ENCODE measurements around the gene DDI2. TPM values are rescaled to one million over a fixed set of nuclear protein-coding genes. Genes with fewer than 3 reads are reported as not detected.

DDI2 gene
- total and polyA plus RNA-seq, 9 of the 15 experiments (the other 6 are each of a cell fraction or from before 2014, with no cell fraction given) = 6.5 to 48.4 (median 21.2) TPM

- BruUV-seq (replicated peaks) = no TSS peak
- H3K4me1 ChIP-seq (replicated peaks in 1 of 2; ENCODE audit: control insufficient read depth in 2 of 2, insufficient read depth in 2 of 2, low read length in 2 of 2) = peaks cover 26 to 70% of the 10 kb centered on the region in 2 experiments
- H3K79me2 ChIP-seq (ENCODE audit: control insufficient read depth, insufficient read depth, low read length) = peaks cover 100% of the 10 kb centered on the region
- H3K36me3 ChIP-seq (ENCODE audit: control insufficient read depth, insufficient read depth, low read length) = peaks cover 63% of the 10 kb centered on the region
- no peak overlapping the region for H3K4me3 ChIP-seq
- H4K20me1 ChIP-seq (replicated peaks; ENCODE audit: control insufficient read depth, insufficient read depth, low read length) = 0 out of 2 replicates have a peak, but pooled peaks cover 4% of the 10 kb centered on the region
- FAIRE-seq = no peak
- H3K9me1 ChIP-seq (ENCODE audit: control insufficient read depth, insufficient read depth, low read length) = no peaks in the 10 kb centered on the region
- no peak for ATAC-seq
- no peaks in the 10 kb centered on the region for H3K9me3 ChIP-seq (replicated peaks; ENCODE audit: control insufficient read depth, insufficient read depth, low read depth, low read length)
- no peak overlapping the region for H3K27ac ChIP-seq (ENCODE audit: extremely low read depth, low read depth, low read length)
- no peak overlapping the region for H3K9ac ChIP-seq (ENCODE audit: insufficient read depth in 1 of 2, low read depth in 2 of 2, low read length in 2 of 2)
- WGBS (ENCODE audit: insufficient coverage, low coverage, missing lambda C conversion rate) = 91% methylated on average over 6 of the region's 6 CpGs
- no peak overlapping the region for H3K4me2 ChIP-seq (ENCODE audit: insufficient read depth, low read length)
- in situ Hi-C loops (cut with MboI) = no loop called here
- ChIA-PET POLR2A (no interaction called here), CTCF (ENCODE audit: low intra/inter-chr PET ratio) (interaction anchor here (0.6 kb wide), 1 partner anchor 29 kb away, joined by 3 read pairs; no protein-coding TSS in a partner anchor)
- no peak for DNase-seq (ENCODE audit: extremely low read depth in 1 of 4, low spot score in 3 of 4)
- H3K27me3 ChIP-seq (ENCODE audit: control insufficient read depth in 2 of 2, insufficient read depth in 2 of 2, low read length in 2 of 2) = no peaks in the 10 kb centered on the region
- no peak overlapping the region for H2AFZ ChIP-seq (ENCODE audit: low read depth, low read length)
- TF ChIP-seq RBM25 (IDR thresholded peaks at IDR 0.05; ENCODE audit: low read depth, low read length, severe bottlenecking) (peak; percentile 58), NR1H2 (CRISPR knock-in tag; IDR thresholded peaks at IDR 0.05) (no peak), ZNF121 (CRISPR knock-in tag; conservative IDR thresholded peaks at IDR 0.05) (peak; percentile 57; the same call in 1 of the 2 replicates)
- intact Hi-C loops (cut with micrococcal nuclease) = loop anchor here (5.0 kb wide), 1 partner anchor 81 kb away; no protein-coding TSS in a partner anchor
Measured at GRCh38 chr1:15623435-15623834, 6.2 kb downstream of the DDI2 start.

- Histone ChIP-seq H2AFZ (ENCODE audit: low read depth, low read length) (no peak overlapping the region), H3K9ac (ENCODE audit: insufficient read depth in 1 of 2, low read depth in 2 of 2, low read length in 2 of 2) (no peak overlapping the region), H3K36me3 (ENCODE audit: control insufficient read depth, insufficient read depth, low read length) (peaks cover 71% of the 10 kb centered on the region), H4K20me1 (replicated peaks; ENCODE audit: control insufficient read depth, insufficient read depth, low read length) (0 out of 2 replicates have a peak, but pooled peaks cover 4% of the 10 kb centered on the region), H3K9me3 (replicated peaks; ENCODE audit: control insufficient read depth, insufficient read depth, low read depth, low read length) (no peaks in the 10 kb centered on the region), H3K9me1 (ENCODE audit: control insufficient read depth, insufficient read depth, low read length) (no peaks in the 10 kb centered on the region), H3K27me3 (ENCODE audit: control insufficient read depth in 2 of 2, insufficient read depth in 2 of 2, low read length in 2 of 2) (no peaks in the 10 kb centered on the region), H3K27ac (ENCODE audit: extremely low read depth, low read depth, low read length) (no peak overlapping the region), H3K4me2 (ENCODE audit: insufficient read depth, low read length) (peak overlapping the region; percentile 15; the same call in 1 of the 2 replicates), H3K4me1 (replicated peaks in 1 of 2; ENCODE audit: control insufficient read depth in 2 of 2, insufficient read depth in 2 of 2, low read length in 2 of 2) (peaks cover 22 to 74% of the 10 kb centered on the region in 2 experiments), H3K79me2 (ENCODE audit: control insufficient read depth, insufficient read depth, low read length) (peaks cover 100% of the 10 kb centered on the region), H3K4me3 (no peak overlapping the region)
- FAIRE-seq (no peak), ATAC-seq (no peak), DNase-seq (ENCODE audit: extremely low read depth in 1 of 4, low spot score in 3 of 4) (no peak)
- CTCF ChIA-PET (ENCODE audit: low intra/inter-chr PET ratio) = no interaction called here
- in situ Hi-C loops (cut with MboI) = no loop called here
- no TSS peak for BruUV-seq (replicated peaks)
- intact Hi-C loops (cut with micrococcal nuclease) = loop anchor here (5.0 kb wide), 1 partner anchor 82 kb away; no protein-coding TSS in a partner anchor
- peak; percentile 14; the same call in 1 of the 2 replicates for TF ChIP-seq ZFX (CRISPR knock-in tag; IDR thresholded peaks at IDR 0.05)
- TF ChIP-seq PPARD (CRISPR knock-in tag; IDR thresholded peaks at IDR 0.05) = no peak
- POLR2A ChIA-PET = no interaction called here
- WGBS (ENCODE audit: insufficient coverage, low coverage, missing lambda C conversion rate) = 80% methylated on average over 3 of the region's 3 CpGs
Measured at GRCh38 chr1:15624133-15624714, 7.0 kb downstream of the DDI2 start.
